Upper lobe of left lung (tissue), 4 donors: ENCODE data around the gene RERE.

Source experiments
- EP300 ChIP-seq, 4 donors: sonication (generic); formaldehyde crosslinking; IDR thresholded peaks; one replicate each; pipeline ENCODE4 v1.5.1; 2017; ENCODE audit warnings: antibody characterized with exemption in 4 of 4, control low read depth in 2 of 4
- POLR2AphosphoS5 ChIP-seq, 2 donors: sonication (generic); formaldehyde crosslinking; IDR thresholded peaks; one replicate each; pipeline ENCODE4 v1.5.1; 2017; ENCODE audit warnings: antibody characterized with exemption in 2 of 2
- TF ChIP-seq, protein P1 (sequence below), 6 experiments: fragments of 450-650 bp in 4 of 6; fragments of 200-600 bp in 2 of 6; sonication (generic) in 2 of 6; IDR thresholded peaks; one replicate each; pipeline ENCODE4 v1.5.1; 2016 to 2019; ENCODE audit warnings: antibody characterized with exemption in 6 of 6

DNA sequence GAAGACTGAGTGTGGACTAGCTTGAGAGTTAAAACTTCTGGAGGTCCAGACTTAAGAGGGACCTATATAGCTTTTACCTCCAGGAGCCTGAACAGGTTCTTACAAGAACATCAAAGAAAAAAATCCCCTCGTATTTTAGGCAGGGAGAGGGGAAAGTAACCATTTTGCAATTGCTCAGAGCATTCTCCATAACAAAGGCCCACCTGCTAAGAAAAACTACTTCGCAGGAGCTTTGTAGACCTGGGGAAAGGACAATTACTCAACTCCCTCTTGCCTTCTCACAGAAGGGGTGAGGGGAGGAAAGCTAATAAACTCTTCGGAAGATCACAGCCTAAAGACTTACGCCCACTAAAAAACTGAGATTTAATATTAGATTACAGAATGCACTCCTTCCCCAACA lies 86.3 kb downstream of the RERE start:
- TF ChIP-seq, protein P1, sequence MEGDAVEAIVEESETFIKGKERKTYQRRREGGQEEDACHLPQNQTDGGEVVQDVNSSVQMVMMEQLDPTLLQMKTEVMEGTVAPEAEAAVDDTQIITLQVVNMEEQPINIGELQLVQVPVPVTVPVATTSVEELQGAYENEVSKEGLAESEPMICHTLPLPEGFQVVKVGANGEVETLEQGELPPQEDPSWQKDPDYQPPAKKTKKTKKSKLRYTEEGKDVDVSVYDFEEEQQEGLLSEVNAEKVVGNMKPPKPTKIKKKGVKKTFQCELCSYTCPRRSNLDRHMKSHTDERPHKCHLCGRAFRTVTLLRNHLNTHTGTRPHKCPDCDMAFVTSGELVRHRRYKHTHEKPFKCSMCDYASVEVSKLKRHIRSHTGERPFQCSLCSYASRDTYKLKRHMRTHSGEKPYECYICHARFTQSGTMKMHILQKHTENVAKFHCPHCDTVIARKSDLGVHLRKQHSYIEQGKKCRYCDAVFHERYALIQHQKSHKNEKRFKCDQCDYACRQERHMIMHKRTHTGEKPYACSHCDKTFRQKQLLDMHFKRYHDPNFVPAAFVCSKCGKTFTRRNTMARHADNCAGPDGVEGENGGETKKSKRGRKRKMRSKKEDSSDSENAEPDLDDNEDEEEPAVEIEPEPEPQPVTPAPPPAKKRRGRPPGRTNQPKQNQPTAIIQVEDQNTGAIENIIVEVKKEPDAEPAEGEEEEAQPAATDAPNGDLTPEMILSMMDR (IDR thresholded peaks at IDR 0.05) = no peak
- TF ChIP-seq POLR2AphosphoS5 (IDR thresholded peaks at IDR 0.05) (no peak), EP300 (IDR thresholded peaks at IDR 0.05) (no peak)
